GM19023 (cell line): ENCODE data around the gene ANK2.
A peak's percentile ranks its signal among the peaks of the same experiment; 100 is the strongest.
"Not testable (repeated sequence)": the region's sequence is repeated elsewhere in the genome, so short reads cannot be mapped to it uniquely, and the experiment has no call there.

Experiments
- ATAC-seq: cut with Tn5 transposase; IDR thresholded peaks from one replicate; pipeline ENCODE4 v1.9.1; 2021; ENCODE audit warnings: mild to moderate bottlenecking, moderate library complexity; ENCODE audit not compliant: unreplicated experiment

ANK2 gene

DNA sequence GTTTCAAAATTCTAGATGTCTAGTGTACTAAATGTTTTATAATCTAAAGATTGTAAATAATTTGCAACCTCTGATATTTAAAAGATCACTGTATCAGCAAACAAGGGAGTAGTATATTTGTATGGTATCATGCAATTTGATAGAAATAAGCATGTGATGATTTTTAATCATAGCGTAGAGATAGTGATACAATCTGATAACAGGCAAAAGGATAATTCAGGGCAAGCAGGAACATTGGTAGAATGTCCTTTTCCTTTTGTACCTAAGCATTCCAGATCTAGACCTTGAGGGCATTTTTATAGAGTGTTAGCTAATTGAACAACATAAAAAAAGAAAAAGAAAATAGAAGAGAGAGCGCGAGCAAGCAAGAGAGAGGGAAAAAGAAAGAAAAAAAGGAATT lies 1.4 kb downstream of the ANK2 start:
- no peak for ATAC-seq

DNA sequence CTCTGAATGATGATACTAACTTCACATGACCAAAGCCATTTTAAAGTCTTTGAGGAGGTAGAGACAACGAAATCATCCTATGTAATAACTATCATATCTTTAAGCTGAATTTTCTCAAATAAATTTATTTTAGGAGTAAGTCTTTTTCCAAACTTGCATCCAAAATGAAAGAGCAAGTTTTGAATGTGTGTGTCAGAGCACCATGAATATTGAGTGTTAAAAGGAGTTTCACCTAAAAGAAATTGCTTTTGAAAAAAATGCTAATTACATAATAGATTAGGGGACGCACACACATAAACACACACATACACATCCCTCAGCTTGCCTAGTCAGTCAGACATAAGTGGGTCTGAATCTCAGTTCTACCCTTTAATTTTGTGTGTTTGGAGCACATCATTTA lies 1.9 kb downstream of the ANK2 start:
- ATAC-seq: no peak

DNA sequence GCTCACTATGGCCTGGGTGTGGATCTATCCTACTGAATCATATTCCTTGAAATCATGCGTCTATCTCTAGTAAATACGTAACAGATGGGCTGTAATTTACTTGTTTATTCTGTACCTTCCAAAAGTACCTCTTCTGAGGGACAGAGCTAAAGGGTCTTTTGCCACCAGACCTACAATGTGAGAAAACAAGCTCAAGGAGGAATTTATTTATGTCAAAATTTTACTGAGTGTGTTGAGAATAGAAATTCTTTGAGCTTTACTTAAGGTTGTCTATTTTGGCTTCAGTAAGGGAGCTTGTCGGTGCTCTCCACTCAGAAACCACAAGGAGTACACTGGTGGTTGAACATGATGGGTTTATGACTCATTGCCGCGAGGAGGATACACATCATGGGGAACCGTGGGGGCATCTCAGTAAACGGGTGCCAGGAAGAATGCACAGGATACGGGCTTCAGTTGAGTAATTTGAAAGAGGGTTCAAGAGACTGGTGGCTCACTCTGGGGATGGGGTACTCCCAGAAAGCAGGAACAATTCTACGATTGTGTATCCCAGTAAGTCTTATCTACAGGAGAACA lies 3.0 kb downstream of the ANK2 start:
- ATAC-seq: peak; percentile 97

DNA sequence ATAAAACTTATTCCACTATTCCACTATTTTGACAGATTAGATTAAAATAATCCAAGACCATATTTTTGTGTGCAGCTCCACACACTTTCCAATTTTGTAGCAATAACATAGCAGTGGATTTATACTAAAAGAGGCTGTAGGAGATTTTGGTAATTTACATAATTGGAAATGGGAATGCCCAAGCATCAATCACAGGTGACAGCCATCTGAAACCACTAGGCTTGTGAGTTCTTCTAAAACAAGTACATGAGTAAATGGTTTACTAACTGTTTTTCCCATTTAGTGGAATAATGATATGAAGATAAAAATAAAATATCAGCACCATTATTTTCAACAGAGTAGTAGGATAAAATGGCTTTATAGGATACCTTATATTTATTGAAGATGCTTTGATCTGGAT lies 4.4 kb downstream of the ANK2 start:
- no peak for ATAC-seq

DNA sequence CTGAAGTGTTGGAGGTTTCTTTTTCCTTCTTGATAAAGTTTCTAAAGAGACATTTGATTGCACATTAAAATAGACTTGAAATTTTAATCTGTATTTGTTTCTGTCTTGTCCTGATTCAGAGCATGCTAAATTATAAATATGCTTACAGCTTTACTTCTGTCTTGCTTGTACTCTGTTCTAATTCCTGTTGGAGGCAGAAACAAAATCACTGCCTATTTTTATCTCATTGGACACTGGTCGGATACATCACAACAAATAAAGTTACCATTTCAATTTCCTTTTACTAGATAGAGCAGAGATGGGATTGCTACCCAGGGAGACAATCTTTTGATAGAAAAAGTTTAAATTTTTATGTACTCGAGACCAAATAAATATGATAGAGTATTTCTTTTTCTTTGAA lies 6.9 kb downstream of the ANK2 start:
- no peak for ATAC-seq

DNA sequence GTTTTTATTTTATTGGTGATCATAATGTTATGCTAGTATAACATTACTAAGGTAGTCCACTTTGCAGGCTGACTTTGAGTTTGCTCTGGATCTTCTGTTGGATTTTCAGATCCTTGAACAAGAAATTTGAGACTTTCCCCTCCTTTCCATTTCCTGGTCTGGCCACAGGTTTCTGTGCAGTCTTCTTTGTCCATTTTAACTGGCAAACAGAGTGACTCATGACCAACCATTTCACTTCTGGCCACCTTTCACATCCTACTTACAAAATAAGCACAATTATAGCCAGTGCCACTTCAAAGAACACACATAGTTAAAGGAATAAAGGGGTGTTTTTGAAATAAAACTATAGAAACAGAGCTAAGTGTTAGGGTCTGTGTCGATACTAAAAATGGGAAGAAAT lies 8.4 kb downstream of the ANK2 start:
- no peak for ATAC-seq

DNA sequence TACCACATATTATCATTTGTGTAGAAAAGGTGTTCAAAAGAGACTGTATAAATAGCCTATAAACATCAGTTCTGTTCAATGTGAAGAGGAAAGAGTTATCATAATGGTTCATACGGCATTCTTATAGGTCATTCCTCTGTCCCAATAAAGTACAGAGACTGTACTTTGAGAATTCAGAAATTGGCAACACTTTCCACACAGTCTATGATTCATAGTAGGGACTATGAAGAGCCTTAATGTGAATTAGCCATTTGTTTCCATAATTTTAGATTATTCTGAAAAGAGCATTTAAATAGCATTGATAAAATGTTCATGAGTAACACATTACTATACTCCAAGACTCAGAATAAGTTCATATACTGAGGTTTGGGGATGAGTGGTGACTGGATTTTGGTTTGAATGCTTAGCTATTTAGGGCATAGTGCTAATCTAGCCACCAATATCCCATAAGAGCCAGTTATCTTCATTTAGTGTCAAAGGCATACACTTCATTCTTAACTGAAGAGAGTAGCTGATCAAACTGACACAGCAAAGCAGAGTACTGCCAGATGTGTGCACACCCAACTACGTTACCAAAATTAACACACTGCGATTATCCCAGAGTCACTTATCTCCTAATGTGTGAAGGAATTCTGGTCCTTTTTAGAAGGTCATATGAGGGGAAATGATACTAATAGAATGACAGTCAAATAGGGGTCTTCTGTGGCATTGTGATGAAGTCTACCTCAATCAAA lies 10.2 kb downstream of the ANK2 start:
- ATAC-seq: no peak

DNA sequence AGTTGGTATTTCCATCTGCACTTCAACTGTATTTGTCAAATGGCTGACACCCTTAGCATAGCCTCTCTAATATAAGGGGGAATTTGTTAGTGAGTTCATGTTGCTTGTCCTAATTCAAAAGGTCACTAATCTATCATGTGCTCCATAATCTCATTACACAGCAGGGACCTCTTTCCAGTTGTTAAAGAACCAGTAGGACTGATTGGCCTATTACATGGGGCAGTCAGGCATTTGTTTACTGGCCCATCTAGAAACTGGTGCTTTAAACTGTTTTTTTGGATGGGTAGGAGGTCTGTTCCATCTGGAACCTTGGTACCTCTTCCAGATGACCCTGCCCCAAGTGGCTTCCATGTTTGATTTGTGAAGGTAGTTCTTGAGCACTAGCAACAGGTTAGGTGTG lies 11.4 kb downstream of the ANK2 start:
- no peak for ATAC-seq

DNA sequence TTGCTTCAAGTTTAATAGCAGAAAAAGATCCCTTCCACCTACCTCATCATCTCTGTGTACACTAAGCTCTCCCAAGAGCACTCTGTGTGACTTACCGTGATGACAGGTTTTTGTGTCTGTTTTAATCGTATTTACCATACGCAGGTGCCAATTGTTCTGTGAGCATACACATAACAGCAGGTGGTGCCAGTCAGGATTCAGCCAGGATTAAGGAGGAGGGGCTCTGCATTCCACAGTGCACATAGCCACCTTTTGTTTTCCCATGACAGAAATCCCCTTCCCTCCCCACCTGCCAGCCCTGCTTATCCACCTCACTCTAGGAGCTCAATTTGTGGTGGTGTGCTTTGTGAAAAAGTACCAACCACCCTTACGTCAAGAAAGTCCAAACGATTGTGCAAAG lies 14.8 kb downstream of the ANK2 start:
- ATAC-seq: no peak

DNA sequence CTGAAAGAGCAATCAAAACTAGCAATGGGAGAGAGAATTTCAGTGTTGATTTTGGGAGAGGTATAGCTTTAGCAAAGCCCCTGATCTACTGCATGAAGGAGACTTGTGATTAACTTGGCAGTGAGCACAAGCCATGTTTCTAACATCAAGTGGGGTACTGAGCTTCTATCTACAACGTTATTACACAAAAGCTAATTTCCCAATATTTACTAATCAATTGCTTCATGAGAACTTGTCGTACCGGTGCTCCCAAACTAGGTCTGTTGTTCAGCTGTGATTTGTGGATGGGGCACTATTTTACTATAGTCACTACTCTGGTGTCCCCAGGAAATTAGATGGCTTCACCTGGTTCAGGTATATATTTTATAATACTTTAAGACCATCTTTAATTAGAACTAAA lies 16.2 kb downstream of the ANK2 start:
- ATAC-seq: no peak

DNA sequence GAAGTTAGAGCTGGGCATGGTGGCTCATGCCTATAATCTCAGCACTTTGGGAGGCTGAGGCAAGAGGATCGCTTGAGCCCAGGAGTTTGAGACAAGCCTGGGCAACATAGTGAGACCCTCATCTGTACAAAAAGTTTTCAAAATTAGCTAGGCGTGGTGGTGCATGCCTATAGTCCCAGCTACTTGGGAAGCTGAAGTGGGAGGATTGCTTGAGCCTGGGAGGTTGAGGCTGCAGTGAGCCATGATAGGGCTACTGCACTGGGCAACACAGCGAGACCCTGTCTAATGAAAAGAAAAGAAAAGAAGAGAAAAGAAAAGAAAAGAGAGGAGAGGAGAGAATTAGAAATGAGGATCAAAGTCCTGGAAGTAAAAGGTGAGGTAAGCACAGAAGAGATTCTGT lies 19.3 kb downstream of the ANK2 start:
- ATAC-seq: not testable (repeated sequence)

DNA sequence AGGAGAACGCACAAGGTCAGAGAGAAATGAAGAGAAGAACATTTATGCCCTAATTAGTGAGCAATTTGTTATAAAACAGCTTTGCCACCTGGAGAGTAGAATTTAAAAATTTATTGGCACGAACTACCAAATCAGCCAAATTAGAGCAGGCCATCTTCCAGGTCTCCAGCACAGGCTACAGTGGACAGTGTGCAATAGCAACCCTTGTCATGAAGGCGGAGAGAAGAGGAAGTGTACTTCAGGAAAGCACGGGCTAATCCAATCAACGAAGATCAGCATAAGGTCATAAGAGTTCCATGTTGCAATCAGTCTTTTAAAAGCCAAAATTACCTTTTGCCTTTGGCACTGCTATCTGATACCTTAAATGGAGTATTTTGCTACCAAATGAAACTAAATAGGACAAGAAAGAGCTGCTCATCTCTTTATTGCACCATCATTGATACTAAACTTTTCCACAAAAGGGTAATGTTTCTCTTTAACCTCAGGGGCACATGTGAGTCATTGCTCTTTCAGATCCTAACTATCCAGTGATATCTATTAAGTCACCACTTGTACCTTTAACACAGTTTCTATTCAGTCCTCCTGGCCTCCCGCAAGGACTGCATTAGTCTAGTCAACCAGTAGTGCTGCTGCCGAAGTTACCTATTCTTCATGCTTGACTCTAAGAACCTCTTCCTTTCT lies 19.9 kb downstream of the ANK2 start:
- ATAC-seq: no peak

DNA sequence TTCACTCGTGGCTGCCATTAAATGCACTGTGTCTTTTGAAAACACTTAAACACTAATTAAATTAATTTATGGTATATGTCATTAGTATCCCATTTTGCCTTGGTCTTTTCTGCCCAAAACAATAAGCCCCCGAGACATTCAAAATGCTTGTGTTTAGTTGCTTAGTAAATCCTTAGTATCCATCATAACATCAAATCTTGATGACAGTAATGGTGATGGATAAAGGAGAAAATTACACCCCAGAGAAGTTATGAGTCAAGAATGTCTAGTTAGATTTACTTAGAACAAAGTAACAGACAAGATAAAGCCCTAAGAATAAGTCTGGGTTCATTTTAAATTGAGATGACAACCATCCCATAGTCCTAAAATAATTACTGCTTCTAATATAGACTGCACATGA lies 21.3 kb downstream of the ANK2 start:
- no peak for ATAC-seq

DNA sequence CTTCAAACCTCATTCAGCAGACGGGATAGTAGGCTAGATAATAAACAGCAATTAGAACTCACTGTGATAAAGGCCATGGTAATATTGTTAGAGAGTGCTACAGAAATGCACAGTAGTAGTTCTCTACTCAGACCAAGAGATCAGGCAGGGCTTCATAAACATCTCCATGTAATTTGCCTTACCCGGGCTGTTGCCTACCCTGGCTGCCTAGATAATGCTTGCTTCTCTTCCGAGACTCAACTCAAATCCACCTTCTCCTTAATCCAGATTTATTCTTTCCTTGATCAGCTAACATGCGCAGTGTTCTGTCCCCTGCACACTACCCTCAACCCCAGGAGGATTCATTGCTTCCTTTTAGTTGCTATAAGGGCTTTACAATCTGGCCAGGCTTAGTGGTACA lies 21.8 kb downstream of the ANK2 start:
- no peak for ATAC-seq

DNA sequence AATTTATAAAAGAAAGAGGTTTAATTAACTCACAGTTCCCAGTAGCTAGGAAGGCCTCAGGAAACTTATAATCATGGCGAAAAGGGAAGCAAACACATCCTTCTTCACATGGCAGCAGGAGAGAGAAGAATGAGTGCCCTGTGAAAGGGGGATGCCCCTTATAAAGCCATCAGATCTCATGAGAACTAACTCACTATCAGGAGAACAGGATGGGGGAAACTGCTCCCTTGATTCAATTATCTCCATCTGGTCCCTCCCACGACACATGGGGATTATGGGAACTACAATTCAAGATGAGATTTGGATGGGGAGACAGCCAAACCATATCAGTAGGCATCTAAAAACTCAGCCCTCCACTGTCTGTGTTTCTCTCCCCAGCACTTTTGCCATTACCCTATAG lies 22.4 kb downstream of the ANK2 start:
- no peak for ATAC-seq

DNA sequence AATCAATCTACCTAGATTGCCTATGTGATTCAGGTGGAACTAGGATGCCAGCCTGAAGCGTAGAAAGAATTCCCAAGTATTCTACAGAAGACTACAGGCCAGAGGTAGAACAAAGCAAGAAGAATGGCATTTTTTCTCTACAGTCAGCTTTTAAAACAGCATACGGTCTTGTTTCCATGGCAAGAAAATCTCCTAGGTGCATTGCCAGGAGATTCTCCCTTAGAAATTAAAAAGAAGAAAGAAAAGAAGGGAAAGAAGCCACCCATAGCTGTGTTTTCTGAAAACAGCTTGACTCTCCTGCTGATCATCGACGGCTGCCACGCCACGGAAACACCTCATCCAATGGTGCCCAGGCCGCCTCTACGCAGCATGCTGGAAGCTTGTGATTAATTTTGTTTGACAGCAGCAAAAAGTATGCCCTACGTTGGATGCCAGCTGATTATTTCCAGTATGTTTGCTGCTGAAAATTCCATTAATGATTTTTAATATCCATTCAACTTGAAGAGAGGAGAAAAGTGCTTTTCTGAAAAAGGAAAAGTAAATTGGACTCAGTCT lies 24.1 kb downstream of the ANK2 start:
- ATAC-seq: no peak

DNA sequence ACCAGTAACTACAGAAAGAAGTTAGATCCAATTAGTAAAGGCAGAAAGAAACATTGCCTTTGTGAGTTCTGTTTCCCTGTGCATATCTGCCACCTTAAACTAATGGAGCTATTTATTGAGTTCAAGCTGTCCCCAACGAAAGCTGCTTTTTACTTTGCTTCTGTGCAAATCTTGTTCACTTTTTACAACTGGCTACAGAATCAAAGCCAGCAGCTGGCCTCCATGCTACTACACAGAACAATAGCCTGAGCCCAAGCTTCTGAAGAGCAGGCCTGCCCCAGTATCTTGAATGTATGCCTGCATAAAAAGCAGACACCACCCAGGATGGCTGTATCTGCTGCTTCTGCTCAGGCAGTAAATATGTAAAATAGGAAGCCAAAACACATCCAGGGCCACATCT lies 28.1 kb downstream of the ANK2 start:
- ATAC-seq: no peak

DNA sequence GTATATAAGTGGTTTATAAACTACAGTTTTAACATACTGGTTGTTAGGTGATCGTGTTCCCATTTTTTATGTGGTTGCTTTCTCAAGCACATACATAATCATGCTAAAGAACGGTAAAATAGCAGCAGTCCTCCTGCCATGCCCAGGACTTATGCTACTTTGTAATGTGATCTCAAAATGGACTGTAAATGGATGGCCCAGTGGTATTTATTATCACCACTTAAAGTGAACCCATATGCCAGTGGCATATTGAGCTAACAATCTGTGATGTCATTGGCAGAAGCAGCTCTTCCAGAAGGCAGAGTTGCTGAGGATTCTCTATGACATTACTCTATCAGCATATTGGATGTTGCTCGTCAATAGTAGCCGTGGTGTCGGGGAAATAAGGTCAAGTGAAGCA lies 28.6 kb downstream of the ANK2 start:
- ATAC-seq: no peak

DNA sequence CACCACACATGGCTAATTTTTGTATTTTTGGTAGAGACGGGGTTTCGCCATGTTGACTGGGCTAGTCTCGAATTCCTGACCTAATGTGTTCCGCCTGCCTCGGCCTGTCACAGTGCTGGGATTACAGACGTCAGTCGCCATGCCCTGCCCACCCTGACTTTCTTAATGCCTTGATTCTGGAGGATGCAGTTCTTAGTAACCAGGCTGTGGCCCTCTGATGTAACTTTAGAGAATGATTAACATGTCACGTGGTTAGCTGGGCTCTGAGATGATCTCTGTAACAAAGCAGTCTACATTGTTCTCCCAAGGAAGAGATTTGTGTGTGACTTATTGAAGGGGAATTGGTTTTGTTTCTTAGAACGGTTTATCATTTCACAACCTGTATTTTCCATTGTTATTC lies 30.6 kb downstream of the ANK2 start:
- ATAC-seq: peak; percentile 60

DNA sequence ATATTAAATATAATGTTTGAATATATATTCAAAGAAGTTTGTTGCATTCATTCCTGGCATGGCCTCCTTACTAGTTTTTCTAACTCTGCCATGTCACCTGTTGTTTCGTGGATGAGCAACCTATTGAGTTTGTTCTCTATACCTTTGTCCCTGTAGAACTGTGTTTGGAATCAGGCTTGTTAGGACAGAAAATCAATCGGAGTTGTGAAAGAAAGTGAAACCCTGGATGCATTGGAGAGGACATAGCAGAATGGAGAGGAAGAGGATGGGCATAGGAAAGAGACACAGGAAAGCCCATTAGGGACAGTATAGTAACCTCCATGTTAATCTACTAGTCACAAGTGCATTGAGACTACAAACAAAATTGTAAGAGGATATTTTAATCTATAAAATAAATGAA lies 31.2 kb downstream of the ANK2 start:
- ATAC-seq: no peak

DNA sequence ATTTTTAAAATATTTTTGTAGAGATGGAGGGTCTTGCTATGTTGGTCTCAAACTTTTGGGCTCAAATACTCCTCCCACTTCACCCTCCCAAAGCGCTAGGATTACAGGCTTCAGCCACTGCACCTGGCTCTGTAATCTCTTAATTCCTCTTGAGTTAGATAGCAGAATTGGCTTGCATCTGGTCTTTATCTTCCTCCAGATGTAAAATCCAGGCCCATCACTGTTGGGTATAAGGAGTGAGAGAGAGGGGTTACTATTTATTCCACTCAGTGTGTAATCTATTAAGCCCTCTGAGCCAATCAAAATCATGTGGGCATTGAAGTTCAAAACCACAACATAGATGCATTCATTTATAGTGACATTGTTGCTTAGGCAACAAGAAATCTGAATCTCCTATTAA lies 33.9 kb downstream of the ANK2 start:
- ATAC-seq: no peak

DNA sequence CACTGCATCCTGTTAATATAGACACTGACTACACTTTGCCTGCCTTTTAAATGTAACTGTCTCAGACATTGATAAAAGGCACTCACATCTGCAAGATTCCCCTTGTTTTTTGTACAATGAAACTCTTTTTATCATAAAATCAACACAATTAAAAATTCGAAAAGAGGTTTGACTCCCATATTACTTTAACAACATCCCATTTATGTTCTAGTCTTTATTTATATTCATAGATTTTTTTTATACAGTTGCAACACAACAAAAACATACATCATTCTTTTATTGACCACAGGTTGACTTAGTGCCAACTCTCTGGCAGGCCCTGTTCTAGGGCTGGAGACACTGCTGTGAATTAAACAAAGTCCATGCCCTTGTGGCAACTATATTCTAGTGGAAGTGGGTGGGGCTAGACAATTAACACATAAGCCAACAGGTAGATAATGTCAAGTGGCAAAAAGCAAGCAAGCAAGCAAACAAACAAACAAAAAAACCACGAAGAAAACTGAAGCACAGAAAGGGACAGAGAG lies 36.8 kb downstream of the ANK2 start:
- no peak for ATAC-seq
